Vagina (tissue), 2 donors: ENCODE results near the gene SPAG6. TPM values are rescaled to one million over a fixed set of nuclear protein-coding genes. Genes with fewer than 3 reads are reported as not detected.

ENCODE experiments used
- DNase-seq, 2 donors: peaks; one replicate each; pipeline ENCODE4 v3.0.0-alpha.2; 2017; ENCODE audit errors: extremely low spot score in 2 of 2
- H3K27ac ChIP-seq: fragments of 200-600 bp; sonication (generic); one replicate; pipeline ENCODE4 v1.5.1; 2019
- H3K27me3 ChIP-seq: fragments of 200-600 bp; sonication (generic); one replicate; pipeline ENCODE4 v1.5.1; 2019
- H3K36me3 ChIP-seq, 2 donors: fragments of 200-600 bp; sonication (generic); one replicate each; pipeline ENCODE4 v1.5.1; 2017 to 2019
- H3K4me1 ChIP-seq: fragments of 200-600 bp; sonication (generic); one replicate; pipeline ENCODE4 v1.5.1; 2019
- H3K4me3 ChIP-seq, 2 donors: fragments of 200-600 bp; sonication (generic); 1 replicate in 1 of 2; 2 replicates in 1 of 2; pipeline ENCODE4 v1.5.1; 2016 to 2019
- H3K9me3 ChIP-seq: fragments of 200-600 bp; sonication (generic); one replicate; pipeline ENCODE4 v1.5.1; 2019
- POLR2A ChIP-seq, 2 donors: fragments of 450-650 bp; IDR thresholded peaks; one replicate each; pipeline ENCODE4 v1.6.1; 2017; ENCODE audit warnings: antibody characterized with exemption in 2 of 2, mild to moderate bottlenecking in 2 of 2, moderate library complexity in 2 of 2
- POLR2AphosphoS5 ChIP-seq, 2 donors: sonication (generic); formaldehyde crosslinking; IDR thresholded peaks; one replicate each; pipeline ENCODE4 v1.9.0; 2017; ENCODE audit warnings: antibody characterized with exemption in 2 of 2, mild to moderate bottlenecking in 2 of 2, low read depth in 1 of 2; ENCODE audit not compliant: insufficient read depth in 1 of 2
- intact Hi-C: fragments of 100-400 bp; cut with DNase I; formaldehyde crosslinking; loops from one replicate; pipeline ENCODE4 v1.15.1; 2023
- total RNA-seq: library from RNA; depleted of rRNA; stranded (reverse); fragments of >200 nt; gene quantifications from one replicate; pipeline ENCODE4 v1.2.3, GENCODE V29; 2016
- TF ChIP-seq, protein P1 (sequence below), 3 experiments: fragments of 450-650 bp in 2 of 3; fragments of 200-600 bp in 1 of 3; sonication (generic) in 1 of 3; IDR thresholded peaks; one replicate each; pipeline ENCODE4 v1.5.1; 2017 to 2019; ENCODE audit warnings: antibody characterized with exemption in 3 of 3, mild to moderate bottlenecking in 2 of 3, moderate library complexity in 2 of 3

The SPAG6 gene
- total RNA-seq, 1 donor from 2014 or later: not detected

DNA sequence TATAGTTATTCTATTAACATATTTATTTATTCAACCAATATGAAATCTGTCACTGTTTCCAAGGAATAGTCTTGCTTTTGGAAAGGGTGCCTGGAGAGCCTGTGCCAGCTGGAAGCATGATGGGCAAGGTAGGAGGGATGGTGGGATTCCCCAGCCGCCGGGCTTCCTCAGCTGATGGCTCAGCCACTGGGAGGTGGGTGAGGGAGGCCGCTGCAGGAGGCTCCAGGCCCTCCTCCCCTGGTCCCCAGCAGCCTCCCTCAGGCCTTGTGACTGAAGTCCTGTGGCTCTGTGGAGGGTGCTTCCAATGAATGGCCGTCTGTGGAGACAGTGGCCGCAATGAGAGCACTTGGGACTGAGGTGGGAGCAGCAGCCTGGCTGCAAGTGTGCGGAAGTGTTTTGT is 27.0 kb downstream of the SPAG6 start:
- Histone ChIP-seq H3K27me3 (no peaks in the 10 kb centered on the region), H3K4me3 (no peak overlapping the region), H3K27ac (no peak overlapping the region), H3K36me3 (no peaks in the 10 kb centered on the region), H3K9me3 (no peaks in the 10 kb centered on the region), H3K4me1 (no peaks in the 10 kb centered on the region)
- DNase-seq: no peak
- TF ChIP-seq POLR2AphosphoS5 (IDR thresholded peaks at IDR 0.05; ENCODE audit: insufficient read depth in 1 of 2, low read depth in 1 of 2) (no peak), POLR2A (IDR thresholded peaks at IDR 0.05) (no peak)
- TF ChIP-seq, protein P1, sequence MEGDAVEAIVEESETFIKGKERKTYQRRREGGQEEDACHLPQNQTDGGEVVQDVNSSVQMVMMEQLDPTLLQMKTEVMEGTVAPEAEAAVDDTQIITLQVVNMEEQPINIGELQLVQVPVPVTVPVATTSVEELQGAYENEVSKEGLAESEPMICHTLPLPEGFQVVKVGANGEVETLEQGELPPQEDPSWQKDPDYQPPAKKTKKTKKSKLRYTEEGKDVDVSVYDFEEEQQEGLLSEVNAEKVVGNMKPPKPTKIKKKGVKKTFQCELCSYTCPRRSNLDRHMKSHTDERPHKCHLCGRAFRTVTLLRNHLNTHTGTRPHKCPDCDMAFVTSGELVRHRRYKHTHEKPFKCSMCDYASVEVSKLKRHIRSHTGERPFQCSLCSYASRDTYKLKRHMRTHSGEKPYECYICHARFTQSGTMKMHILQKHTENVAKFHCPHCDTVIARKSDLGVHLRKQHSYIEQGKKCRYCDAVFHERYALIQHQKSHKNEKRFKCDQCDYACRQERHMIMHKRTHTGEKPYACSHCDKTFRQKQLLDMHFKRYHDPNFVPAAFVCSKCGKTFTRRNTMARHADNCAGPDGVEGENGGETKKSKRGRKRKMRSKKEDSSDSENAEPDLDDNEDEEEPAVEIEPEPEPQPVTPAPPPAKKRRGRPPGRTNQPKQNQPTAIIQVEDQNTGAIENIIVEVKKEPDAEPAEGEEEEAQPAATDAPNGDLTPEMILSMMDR (IDR thresholded peaks at IDR 0.05): no peak
- intact Hi-C loops: no loop called here

DNA sequence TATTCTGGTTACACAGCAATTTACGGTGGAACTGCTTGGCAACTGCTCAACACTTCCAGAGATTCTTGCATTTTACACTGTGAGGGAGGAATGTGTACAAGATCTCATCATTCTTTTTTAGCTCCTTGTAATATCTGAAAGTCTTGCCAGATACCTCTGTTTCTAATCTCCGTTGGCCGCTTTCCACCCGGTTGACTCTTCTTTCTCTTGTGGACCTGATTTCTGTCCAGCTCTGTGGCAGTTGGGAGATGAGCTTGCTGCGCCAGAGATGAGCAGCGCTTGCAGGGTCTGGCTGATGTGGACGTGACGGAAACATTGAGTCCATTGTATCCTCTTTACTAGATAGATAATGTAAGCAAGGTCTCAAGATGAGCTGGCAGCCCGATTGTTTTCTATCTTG is 27.6 kb downstream of the SPAG6 start:
- TF ChIP-seq, protein P1 (IDR thresholded peaks at IDR 0.05): no peak
- TF ChIP-seq POLR2A (IDR thresholded peaks at IDR 0.05) (no peak), POLR2AphosphoS5 (IDR thresholded peaks at IDR 0.05; ENCODE audit: insufficient read depth in 1 of 2, low read depth in 1 of 2) (no peak)
- DNase-seq: no peak

DNA sequence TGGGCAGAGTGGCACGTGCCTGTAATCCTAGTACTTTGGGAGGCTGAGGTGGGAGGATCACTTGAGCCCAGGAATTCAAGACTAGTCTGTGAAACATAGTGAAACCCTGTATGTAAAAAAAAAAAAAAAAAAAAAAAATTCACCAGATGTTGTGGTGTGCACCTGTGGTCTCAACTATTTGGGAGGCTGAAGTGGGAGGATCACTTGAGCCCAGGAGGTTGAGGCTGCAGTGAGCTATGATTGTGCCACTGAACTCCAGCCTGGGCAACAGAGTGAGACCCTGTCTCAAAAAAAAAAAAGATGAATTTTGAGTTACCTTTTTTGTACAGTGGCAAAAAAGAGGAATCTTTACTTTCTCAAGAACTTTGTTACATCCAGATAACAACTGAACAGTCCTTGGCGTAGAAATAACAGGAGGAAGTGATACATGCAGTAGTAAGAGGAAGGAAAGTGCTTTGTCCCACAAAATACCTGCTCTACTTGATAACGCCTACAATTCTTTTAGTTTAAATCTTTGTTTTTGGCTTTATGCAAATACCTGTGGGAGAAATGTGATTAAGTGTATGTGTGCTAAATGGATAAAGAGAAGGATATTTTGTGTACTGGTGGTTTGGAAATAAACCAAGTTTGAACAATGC is 29.3 kb downstream of the SPAG6 start:
- Histone ChIP-seq H3K36me3 (no peaks in the 10 kb centered on the region), H3K4me1 (no peaks in the 10 kb centered on the region), H3K27ac (no peak overlapping the region)

More for the DNA sequence above, 27.6 kb downstream of the SPAG6 start:
- H3K4me1 ChIP-seq: no peaks in the 10 kb centered on the region
- no peaks in the 10 kb centered on the region for H3K9me3 ChIP-seq
- H3K27ac ChIP-seq: no peak overlapping the region
- H3K27me3 ChIP-seq: no peaks in the 10 kb centered on the region
- intact Hi-C loops: no loop called here
- H3K4me3 ChIP-seq: no peak overlapping the region
- no peaks in the 10 kb centered on the region for H3K36me3 ChIP-seq

DNA sequence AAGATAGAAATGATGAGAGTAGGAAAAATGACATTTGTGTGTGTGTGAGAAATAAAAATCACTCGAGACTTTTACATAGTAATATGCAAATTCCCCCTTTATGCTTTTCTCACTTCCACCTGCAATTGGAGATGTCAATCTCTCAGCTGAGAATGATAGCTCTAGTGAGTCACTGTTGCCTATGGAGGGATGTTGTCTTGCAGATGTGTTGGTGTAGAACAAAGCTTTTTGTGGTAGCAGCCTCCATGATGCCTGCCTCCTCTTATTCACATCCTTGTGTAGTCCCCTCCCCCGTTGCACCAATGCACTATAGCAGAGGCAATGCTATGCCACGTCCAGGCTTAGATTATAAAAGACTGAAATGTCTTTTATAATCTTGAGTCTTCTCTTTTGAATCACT is 33.8 kb downstream of the SPAG6 start:
- no peak overlapping the region for H3K27ac ChIP-seq
- no peaks in the 10 kb centered on the region for H3K4me1 ChIP-seq
- H3K4me3 ChIP-seq: no peak overlapping the region
- DNase-seq: no peak
- intact Hi-C loops: no loop called here
- H3K27me3 ChIP-seq: no peaks in the 10 kb centered on the region
- TF ChIP-seq POLR2AphosphoS5 (IDR thresholded peaks at IDR 0.05; ENCODE audit: insufficient read depth in 1 of 2, low read depth in 1 of 2) (no peak), POLR2A (IDR thresholded peaks at IDR 0.05) (no peak)
- TF ChIP-seq, protein P1 (IDR thresholded peaks at IDR 0.05): no peak
- no peaks in the 10 kb centered on the region for H3K9me3 ChIP-seq
- H3K36me3 ChIP-seq: no peaks in the 10 kb centered on the region

More for the DNA sequence above, 29.3 kb downstream of the SPAG6 start:
- no peaks in the 10 kb centered on the region for H3K27me3 ChIP-seq
- TF ChIP-seq, protein P1 (IDR thresholded peaks at IDR 0.05): no peak
- TF ChIP-seq POLR2AphosphoS5 (IDR thresholded peaks at IDR 0.05; ENCODE audit: insufficient read depth in 1 of 2, low read depth in 1 of 2): no peak
- TF ChIP-seq POLR2A (IDR thresholded peaks at IDR 0.05): no peak
- no peak for DNase-seq
- no peaks in the 10 kb centered on the region for H3K9me3 ChIP-seq
- H3K4me3 ChIP-seq: no peak overlapping the region
- intact Hi-C loops: no loop called here

DNA sequence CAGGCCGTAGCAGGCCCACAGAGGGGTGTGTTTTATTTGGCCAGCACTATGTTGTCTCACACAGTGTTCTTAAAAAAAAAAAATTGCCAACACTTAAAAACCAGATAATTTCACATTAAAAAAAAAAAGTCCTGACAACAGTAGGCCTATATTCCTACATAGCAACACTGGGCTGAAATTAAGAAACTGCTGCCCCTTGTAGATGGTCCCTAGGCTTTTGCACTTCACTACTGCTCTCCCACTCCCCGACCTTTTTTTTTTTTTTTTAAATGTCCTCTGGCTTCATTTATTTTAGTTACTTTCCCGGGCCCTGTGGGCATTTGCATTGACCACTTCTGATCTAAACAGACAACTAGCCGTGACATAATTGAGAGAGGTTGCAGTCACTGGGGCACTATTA is 36.0 kb downstream of the SPAG6 start:
- TF ChIP-seq POLR2A (IDR thresholded peaks at IDR 0.05): no peak
- TF ChIP-seq, protein P1 (IDR thresholded peaks at IDR 0.05): no peak
- TF ChIP-seq POLR2AphosphoS5 (IDR thresholded peaks at IDR 0.05; ENCODE audit: insufficient read depth in 1 of 2, low read depth in 1 of 2): no peak
- no peaks in the 10 kb centered on the region for H3K9me3 ChIP-seq
- intact Hi-C loops: no loop called here
- no peak overlapping the region for H3K4me3 ChIP-seq
- H3K4me1 ChIP-seq: no peaks in the 10 kb centered on the region
- no peaks in the 10 kb centered on the region for H3K27me3 ChIP-seq
- no peaks in the 10 kb centered on the region for H3K36me3 ChIP-seq
- H3K27ac ChIP-seq: no peak overlapping the region
- DNase-seq: no peak
